Lower leg skin (tissue), 4 donors: ENCODE data around the gene PGF. TPM values are rescaled to one million over a fixed set of nuclear protein-coding genes. Genes with fewer than 3 reads are reported as not detected.
"Not testable (repeated sequence)": the region's sequence is repeated elsewhere in the genome, so short reads cannot be mapped to it uniquely, and the experiment has no call there.

Experiments used
- DNase-seq, 2 donors: peaks; one replicate each; pipeline ENCODE4 v3.0.0-alpha.2; 2019; ENCODE audit warnings: low spot score in 2 of 2
- H3K4me3 ChIP-seq: fragments of 200-600 bp; sonication (generic); 2 replicates; pipeline ENCODE4 v1.5.1; 2017; ENCODE audit warnings: mild to moderate bottlenecking, low read depth; ENCODE audit not compliant: poor library complexity, severe bottlenecking
- CTCF ChIP-seq, 3 donors: fragments of 450-650 bp; IDR thresholded peaks; one replicate each; pipeline ENCODE4 v1.5.1; 2016; ENCODE audit warnings: antibody characterized with exemption in 3 of 3, mild to moderate bottlenecking in 3 of 3, moderate library complexity in 2 of 3
- POLR2A ChIP-seq, 2 donors: fragments of 450-650 bp; IDR thresholded peaks; one replicate each; pipeline ENCODE4 v1.6.1; 2016 to 2017; ENCODE audit warnings: antibody characterized with exemption in 2 of 2, mild to moderate bottlenecking in 1 of 2, moderate library complexity in 1 of 2
- WGBS, 2 donors: methylation state at CpG; one replicate each; pipeline ENCODE4 v1.1.5; 2018; 5-methylcytosine and 5-hydroxymethylcytosine counted together
- intact Hi-C: fragments of 100-400 bp; cut with DNase I; formaldehyde crosslinking; loops from one replicate; pipeline ENCODE4 v1.15.0; 2023; ENCODE audit warnings: low total_unique reads
- total RNA-seq, 4 donors: library from RNA; depleted of rRNA; stranded (reverse); fragments of >200 nt; gene quantifications; one replicate each; pipeline ENCODE4 v1.1.0, GENCODE V29; 2016

Gene PGF
- 10 to 100 TPM in 3 of 4 donors, 1 to 10 TPM in 1; 9.8 to 22.3 (median 14.0) TPM for total RNA-seq

DNA sequence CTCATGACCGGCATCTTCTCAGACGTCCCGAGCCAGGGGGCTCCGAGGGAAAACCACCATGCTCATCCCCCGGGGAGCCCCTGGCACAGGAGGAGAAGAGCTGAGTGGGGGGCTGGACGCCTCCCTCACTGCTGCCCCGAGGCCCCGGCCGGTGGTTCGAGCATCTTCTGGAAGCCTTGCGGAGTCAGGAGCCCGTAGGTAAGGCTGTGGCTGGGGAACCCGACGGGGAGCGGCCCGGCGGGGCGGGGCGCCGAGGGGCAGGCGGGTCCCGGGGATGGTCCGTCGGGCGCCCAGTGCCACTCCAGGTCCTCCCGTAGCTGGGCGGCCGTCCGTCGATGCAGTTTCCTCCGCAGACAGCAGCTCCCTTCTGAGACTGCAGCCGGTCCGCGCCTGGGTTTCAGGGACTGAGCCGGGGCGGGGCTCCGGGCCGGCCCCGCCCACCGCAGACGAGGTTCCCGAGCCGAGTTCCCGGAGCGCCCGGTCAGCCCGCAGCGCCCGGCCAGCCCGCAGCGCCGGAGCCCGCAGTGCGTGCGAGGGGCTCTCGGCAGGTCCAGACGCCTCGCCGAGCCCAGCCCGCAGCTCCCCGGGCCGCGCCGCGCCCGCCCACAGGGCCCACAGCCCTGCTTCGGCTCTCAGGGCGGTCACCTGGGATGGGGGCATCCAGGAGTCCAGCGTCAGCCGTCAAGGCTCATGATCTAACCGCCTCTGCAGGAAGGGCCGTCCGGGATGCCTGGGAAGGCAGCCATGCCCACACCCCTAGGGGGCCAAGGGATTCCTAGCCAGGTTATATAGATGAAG, at the start of gene PGF:
Gene PGF, minus strand, starts transcription at position 369 of the 798 bp plus-strand sequence. Its CDS starts 355 bp downstream, at position 14.
- intact Hi-C loops: no loop called here
- no peak for DNase-seq
- TF ChIP-seq POLR2A (IDR thresholded peaks at IDR 0.05) (no peak), CTCF (IDR thresholded peaks at IDR 0.05) (no peak)
- WGBS, 2 donors: 2 to 3% methylated on average over 39 to 64 of the region's 73 CpGs
- peak within 1 kb of the TSS; percentile 51 for H3K4me3 ChIP-seq

GRCh38 chr14:75003250-75004027, 48.0 kb upstream of the PGF start:
- no peak for TF ChIP-seq POLR2A (IDR thresholded peaks at IDR 0.05)
- no peak for TF ChIP-seq CTCF (IDR thresholded peaks at IDR 0.05)
- intact Hi-C loops: no loop called here
- WGBS, 2 donors: 10 to 12% methylated on average over 18 of the region's 18 CpGs
- no peak for DNase-seq
- H3K4me3 ChIP-seq: peak overlapping the region; percentile 81

DNA sequence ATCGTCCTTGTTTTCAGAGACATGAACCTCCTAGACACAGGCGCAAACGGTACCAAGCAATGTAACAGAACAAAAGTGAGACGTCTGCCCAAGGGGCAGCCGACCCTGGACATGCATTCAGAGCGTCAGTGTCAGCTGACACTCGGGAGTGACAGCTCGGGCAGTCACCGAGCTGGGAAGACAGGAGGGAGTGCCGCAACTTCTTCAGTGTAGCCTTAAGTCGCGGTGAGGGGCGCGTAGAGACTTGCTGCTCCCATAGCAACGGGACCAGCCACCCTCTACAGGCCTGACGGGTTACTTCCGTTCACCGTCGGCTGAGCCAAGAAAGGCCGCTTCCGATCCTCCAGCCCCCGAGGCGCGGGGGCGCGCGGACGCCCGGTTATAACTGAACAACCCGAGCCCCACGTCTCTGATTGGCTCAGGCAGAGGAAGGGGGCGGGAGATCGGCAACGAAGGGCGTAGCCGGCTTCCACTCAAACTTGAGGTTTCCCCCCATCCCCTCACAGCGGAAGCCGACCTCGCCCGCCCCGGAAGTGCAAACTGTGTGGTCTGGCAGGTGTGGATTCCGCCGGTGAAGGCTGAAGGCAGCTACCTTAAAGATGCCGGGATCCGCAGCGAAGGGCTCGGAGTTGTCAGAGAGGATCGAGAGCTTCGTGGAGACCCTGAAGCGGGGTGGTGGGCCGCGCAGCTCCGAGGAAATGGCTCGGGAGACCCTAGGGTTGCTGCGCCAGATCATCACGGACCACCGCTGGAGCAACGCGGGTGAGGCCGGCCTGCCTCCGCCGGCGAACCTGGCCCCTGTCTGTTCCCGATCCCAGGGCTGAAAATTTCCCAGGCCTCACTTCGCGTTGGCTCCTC, 47.2 kb upstream of the PGF start, which contains the start of gene EIF2B2:
Gene EIF2B2, plus strand, starts transcription at position 530 of the 858 bp plus-strand sequence. Its CDS starts 70 bp downstream, at position 600.
- TF ChIP-seq POLR2A (IDR thresholded peaks at IDR 0.05): no peak
- TF ChIP-seq CTCF (IDR thresholded peaks at IDR 0.05): peak in 1 of 3 donors; percentile 36
- intact Hi-C loops: no loop called here
- peak within 1 kb of the TSS; percentile 81 for H3K4me3 ChIP-seq
- WGBS, 2 donors: 0 to 1% methylated on average over 45 to 46 of the region's 66 CpGs
- peak; percentile 98 to 100 for DNase-seq

DNA sequence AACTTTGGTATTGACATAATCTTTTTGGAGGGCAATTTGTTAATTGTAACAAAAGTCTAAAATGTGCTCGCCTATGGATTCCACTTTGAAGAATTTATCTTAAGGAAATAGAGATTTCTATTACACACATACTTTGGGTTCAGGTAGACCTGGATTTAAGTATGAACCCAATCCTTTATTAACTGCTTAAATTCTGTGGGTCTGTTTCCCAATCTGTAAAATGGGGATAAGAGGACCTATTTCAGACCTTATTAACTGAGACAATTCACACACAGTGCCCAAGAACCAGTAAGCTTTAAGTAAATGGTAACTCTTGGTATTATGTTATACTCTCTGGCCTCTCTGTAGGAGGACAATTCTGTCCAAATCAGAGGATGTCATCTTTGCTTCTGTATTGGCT, 46.5 kb upstream of the PGF start:
- TF ChIP-seq CTCF (IDR thresholded peaks at IDR 0.05) (no peak), POLR2A (IDR thresholded peaks at IDR 0.05) (no peak)
- intact Hi-C loops: no loop called here
- DNase-seq: no peak
- WGBS, 2 donors: 91 to 96% methylated on average over 1 of the region's 1 CpG
- no peak overlapping the region for H3K4me3 ChIP-seq

DNA sequence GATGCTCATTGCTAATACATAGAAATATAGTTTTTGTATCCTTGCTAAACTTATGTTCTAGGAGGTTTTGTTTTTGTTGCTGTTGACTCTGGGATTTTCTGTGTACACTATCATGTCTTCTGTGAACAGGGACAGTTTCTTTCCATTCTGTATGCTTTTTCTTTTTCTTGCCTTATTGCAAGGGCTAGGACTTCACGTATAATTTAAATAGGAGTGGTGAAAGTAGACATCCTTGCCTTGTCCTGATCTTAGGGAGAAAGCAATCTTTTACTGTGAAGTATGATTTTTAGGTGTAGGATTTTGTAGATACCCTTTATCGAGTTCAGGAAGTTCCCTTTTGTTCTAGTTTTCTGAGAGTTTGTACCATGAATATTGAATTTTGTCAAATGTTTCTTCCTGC, 45.9 kb upstream of the PGF start:
- TF ChIP-seq CTCF (IDR thresholded peaks at IDR 0.05): no peak
- TF ChIP-seq POLR2A (IDR thresholded peaks at IDR 0.05): no peak
- DNase-seq: no peak
- intact Hi-C loops: no loop called here
- 92 to 93% methylated on average over 2 of the region's 2 CpGs for WGBS, 2 donors
- H3K4me3 ChIP-seq: no peak overlapping the region

DNA sequence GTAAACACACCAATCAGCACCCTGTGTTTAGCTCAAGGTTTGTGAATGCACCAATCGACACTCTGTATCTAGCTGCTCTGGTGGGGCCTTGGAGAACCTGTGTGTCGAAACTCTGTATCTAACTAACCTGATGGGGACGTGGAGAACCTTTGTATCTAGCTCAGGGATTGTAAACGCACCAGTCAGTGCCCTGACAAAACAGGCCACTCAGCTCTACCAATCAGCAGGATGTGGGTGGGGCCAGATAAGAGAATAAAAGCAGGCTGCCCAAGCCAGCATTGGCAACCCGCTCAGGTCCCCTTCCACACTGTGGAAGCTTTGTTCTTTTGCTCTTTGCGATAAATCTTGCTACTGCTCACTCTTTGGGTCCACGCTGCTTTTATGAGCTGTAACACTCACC, 40.4 kb upstream of the PGF start:
- WGBS, 2 donors: 85 to 96% methylated on average over 4 to 6 of the region's 7 CpGs
- H3K4me3 ChIP-seq, intact Hi-C loops: not testable (repeated sequence)
- DNase-seq: peak in 1 of 2 donors; percentile 28

DNA sequence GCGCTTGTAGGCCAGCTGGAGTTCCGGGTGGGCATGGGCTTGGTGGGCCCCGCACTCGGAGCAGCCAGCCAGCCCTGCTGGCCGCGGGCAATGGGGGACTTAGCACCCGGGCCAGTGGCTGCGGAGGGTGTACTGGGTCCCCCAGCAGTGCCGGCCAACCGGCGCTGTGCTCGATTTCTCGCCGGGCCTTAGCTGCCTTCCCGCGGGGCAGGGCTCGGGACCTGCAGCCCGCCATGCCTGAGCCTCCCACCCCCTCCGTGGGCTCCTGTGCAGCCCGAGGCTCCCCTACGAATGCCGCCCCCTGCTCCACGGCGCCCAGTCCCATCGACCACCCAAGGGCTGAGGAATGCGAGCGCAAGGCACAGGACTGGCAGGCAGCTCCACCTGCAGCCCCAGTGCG, 38.8 kb upstream of the PGF start:
- WGBS, 2 donors: 94 to 97% methylated on average over 7 to 12 of the region's 28 CpGs
- H3K4me3 ChIP-seq, intact Hi-C loops, DNase-seq: not testable (repeated sequence)
